HG02870 (cell line): ENCODE measurements around the gene PUM1.
"Not testable (repeated sequence)": the region's sequence is repeated elsewhere in the genome, so short reads cannot be mapped to it uniquely, and the experiment has no call there.

Experiments used
- ATAC-seq: cut with Tn5 transposase; IDR thresholded peaks from one replicate; pipeline ENCODE4 v1.9.1; 2021; ENCODE audit warnings: mild to moderate bottlenecking, moderate library complexity; ENCODE audit not compliant: unreplicated experiment

PUM1 gene

DNA sequence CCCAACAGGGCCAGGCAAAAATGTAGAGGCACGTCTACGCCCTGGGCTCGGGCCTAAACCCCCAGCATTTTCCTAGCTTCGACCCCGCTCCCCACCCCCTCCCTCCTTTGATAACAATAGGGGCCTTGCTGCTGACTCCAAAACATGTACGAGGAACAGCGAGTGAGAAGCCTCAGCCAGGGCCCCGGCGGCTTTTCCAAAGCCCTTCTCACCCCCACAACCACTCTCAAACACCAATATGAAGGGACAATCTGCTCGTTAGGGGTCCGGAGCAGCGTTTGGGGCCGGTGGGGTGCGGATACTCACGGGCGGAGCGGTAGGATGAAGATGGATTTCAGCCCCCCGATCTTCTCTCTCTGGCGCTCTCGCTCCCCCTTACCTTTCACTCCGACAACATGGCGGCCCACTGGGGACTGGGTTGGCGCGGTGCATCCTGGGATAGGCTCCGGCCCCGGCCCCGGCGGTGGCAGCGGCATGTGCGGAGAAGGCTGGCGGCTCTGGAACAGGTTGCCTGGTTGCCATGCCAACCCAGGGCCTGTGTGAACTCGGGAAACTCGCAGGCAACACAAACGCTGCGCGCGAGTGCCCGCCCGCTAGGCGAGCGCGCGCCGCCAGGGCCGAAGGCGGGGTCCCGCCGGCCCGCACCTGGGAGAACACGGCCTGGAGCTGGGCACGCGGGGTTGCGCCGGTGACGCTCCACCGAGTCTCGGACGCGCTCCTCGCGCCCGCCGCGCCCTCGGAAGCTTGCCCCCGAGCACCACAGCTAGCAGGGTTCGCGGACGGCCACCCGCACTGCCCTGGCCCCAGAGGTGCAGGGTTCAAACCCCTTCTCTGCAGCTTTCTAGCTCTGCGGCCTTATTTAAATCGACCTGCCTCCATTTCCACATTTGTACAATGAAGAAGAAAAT is at the start of gene PUM1:
Gene PUM1 (minus strand): TSS at position 408 of the 908 bp plus-strand sequence. CDS start 6,151 bp downstream, outside the sequence.
- peak; percentile 88 for ATAC-seq

GRCh38 chr1:31112266-31112935 is 46.9 kb upstream of the PUM1 start:
- ATAC-seq = no peak

- no peak for ATAC-seq
Measured at GRCh38 chr1:31111290-31111951, 45.9 kb upstream of the PUM1 start.

DNA sequence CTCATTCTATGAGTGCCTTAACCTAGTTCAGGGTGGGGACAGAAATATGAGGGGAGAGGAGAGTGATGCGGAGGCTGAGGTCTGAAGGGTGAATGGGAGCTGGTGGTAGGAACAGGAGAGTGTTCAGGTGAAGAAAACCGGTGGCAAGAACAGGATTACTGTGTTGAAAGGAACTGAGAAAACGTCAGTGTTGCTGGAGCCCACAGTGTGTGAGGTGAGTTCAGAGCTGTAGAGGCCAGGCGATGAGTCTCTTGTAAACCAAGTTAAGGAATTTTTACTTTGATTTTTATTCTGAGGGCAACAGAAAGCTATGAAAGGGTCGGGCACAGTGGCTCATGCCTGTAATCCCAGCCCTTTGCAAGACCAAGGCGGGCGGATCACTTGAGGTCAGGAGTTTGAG is 45.3 kb upstream of the PUM1 start:
- ATAC-seq = no peak

DNA sequence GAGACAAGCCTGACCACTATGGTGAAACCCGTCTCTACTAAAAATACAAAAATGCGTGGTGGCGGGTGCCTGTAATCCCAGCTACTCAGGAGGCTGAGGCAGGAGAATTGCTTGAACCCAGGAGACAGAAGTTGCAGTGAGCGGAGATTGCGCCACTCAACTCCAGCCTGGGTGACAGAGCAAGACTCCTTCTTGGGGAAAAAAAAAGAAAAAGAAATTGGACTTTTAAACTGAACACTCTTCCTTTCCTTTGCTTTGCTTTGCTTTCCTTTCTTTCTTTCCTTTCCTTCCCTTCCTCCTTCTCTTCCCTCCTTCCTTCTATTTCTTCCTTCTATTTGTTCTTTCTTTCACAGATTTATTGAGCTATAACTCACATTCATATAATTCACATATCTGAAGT is 43.3 kb upstream of the PUM1 start:
- ATAC-seq = no peak

GRCh38 chr1:31105646-31106045 is 40.1 kb upstream of the PUM1 start:
- ATAC-seq = no peak

GRCh38 chr1:31102501-31102950 is 37.0 kb upstream of the PUM1 start:
- no peak for ATAC-seq

DNA sequence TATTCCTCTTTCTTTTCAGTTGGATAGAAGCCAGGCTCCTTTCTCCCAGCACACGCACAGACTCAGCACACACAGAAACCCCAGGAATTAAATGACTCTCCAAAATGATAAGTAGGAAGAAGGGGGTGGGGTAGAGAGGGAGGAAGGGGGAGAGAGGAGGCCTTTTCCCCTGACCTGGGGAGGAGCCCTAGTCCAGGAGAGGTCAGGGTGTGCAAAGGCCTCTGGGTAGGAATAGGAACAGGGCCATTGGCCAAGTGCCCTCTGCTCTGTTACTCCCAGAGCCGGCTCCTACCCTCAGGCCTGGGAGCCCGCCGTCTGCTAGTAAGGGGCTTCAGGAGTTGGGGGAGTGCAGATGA is 35.6 kb upstream of the PUM1 start:
- no peak for ATAC-seq

- no peak for ATAC-seq
Measured at GRCh38 chr1:31099293-31100032, 33.9 kb upstream of the PUM1 start.

DNA sequence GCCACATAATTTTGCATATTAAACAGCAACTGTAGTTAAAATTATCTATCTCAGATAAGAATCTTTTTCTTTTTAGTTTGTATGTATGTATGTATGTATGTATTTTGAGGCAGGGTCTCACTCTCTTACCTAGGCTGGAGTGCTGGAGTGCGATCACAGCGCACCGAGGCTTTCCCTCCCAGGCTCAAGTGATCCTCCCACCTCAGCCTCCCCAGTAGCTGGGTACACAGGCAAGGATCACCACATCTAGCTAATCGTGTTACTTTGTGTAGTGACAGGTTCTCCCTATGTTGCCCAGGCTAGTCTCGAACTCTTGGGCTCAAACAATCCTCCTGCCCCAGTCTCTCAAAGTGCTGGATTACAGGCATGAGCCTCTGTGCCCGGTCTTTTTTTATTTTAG is 30.5 kb upstream of the PUM1 start:
- ATAC-seq = no peak

DNA sequence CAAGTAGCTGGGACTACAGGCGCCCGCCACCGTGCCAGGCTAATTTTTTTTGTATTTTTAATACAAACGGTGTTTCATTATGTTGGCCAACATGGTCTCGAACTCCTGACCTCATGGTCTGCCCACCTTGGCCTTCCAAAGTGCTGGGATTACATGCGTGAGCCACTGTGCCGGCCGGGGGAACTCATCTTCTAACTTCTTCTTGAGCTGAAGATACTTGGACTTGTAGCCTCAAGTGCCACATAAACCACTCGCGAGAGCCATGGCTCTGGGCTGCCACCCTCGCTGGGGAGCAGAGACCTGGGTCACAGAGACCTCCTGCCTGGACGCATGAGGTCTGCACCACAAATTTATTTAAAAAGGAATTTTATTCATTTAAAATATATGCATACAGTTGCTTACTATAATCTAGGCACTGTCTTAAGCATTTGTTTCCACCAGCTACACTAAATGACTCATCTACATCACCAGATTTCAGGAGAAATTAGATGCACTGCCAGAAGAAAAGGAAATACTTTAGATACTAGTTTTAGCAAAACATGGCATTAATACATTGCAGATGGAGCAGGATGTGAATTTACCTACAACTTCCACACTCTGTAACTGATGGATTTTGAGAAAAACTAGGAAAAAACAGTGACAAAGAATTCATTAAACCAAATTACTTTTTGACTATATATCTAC is 29.9 kb upstream of the PUM1 start:
- ATAC-seq = no peak

DNA sequence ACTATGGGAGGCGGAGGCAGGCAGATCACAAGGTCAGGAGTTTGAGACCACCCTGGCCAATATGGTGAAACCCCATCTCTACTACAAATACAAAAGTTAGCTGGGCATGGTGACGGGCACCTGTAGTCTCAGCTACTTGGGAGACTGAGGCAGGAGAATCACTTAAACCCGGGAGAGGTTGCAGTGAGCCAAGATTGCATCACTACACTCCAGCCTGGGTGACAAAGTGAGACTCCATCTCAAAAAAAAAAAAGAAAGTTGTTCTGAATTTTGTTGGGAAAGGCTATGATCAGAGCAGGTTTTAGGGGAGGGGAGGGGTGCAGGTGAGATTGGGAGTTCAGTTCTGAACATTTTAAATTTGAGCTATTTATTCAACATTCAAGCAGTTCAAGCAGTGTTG is 22.6 kb upstream of the PUM1 start:
- not testable (repeated sequence) for ATAC-seq

- ATAC-seq = no peak
Measured at GRCh38 chr1:31084782-31085569, 19.5 kb upstream of the PUM1 start.

DNA sequence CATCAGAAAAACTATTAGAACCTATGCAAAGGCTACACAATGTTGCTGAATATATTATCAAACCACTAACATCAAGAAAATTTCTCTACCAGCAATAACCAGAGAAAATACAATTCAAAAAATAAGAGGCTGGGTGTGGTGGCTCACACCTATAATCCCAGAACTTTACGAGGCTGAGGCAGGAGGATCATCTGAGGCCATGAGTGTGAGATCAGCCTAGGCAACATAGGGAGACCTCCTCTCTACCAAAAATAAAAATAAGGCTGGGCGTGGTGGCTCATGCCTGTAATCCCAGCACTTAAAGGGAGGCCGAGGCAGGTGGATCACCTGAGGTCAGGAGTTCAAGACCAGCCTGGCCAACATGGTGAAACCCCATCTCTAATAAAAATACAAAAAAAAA is 16.9 kb upstream of the PUM1 start:
- ATAC-seq = no peak

DNA sequence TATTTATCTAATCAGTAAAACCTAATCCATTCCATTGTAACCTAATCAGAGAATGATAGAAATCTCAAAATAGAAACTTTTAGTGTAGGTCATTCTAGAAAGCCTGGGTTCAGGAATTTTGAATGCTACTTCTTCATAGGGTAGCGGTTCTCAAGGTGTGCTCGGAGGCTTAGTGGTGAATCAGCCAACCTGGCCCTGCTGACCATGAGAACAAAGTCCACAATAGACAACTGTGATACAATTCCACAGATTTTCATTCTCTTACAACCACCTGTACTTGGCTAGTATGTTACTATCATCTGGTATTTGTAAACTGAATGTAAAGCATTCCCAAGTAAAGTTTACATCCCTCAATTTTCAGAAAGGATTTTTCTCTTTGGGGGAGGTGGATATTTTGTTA is 7.5 kb upstream of the PUM1 start:
- no peak for ATAC-seq

DNA sequence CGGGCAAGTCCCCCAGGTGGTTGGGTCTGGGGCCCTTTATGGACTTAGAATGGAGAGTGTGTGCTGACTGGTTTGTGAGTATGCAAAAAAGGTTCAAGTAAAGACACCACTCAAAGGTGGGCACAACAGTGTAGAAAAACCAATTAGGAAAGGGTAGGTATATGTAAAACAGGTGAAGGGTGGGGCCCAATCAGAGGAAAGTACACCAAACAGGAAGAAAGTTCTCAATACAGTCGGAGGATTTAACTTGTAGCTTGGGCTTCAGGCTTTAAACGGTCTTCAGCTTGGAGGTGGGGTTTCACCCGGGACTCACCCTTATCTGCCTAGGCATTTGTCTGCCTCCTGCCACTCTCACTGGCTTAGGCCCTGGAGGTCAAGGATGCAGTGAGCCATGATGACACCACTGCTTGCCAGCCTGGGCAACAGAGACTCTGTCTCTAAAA is 6.8 kb upstream of the PUM1 start:
- no peak for ATAC-seq

DNA sequence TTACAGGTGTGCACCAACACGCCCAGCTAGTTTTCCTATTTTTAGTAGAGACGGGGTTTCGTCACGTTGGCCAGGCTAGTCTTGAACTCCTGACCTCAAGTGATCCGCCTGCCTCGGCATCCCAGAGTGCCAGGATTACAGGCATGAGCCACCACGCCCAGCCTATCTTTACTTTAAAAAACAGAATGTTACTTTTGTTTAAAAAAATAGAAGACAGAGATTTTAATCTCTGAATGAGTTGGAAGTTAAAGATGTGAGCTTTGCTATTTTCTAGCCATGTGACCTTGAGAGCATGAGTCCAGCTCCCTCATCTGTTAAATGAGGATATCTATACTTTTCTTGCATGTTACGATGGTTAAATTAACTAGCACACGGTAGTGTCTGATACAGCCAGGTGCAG is 3.9 kb upstream of the PUM1 start:
- ATAC-seq = no peak

- ATAC-seq = no peak
Measured at GRCh38 chr1:31064718-31065309, 703 bp downstream of the PUM1 start.

DNA sequence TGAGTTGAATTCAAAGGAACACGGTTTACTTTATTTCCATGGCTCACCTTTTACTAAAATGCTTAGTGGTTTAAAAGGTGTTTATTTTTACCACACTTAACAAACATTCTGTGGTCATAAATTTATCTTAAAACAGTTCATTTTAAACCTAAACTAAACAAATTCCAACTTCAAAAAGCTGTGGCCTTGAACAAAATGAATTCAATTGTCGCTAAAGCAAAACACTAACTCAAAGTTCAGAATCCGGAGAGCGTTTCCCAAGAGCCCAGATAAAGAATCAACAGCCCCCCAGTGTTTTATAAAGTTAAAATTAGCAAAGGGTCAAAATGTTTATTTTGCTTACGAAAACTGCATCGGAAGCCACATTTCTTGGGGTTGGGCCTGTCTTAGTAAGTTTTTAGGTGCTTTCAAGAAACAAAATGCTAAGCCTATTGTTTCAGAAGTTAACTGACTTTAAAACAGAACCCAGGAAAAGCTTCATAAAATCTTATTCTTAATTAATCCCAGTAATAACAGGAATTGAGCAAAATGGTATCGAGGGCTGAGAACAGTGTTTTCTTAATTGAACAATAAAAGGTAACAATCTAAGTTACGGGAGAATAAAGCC is 1.3 kb downstream of the PUM1 start:
- ATAC-seq = no peak
